Spinal cord (tissue), 10 donors: ENCODE results near the gene AEBP2. TPM values are rescaled to one million over a fixed set of nuclear protein-coding genes. Genes with fewer than 3 reads are reported as not detected.
"Not testable (repeated sequence)": the region's sequence is repeated elsewhere in the genome, so short reads cannot be mapped to it uniquely, and the experiment has no call there.

Experiments
- DNase-seq, 6 donors: peaks; one replicate each; pipeline versions ENCODE4 v3.0.0 to v3.0.0-alpha.2; 2013 to 2015; ENCODE audit warnings: low spot score in 6 of 6, low read depth in 4 of 6
- H3K27ac ChIP-seq: one replicate; pipeline ENCODE4 v1.5.1; 2013; ENCODE audit warnings: low read depth, low read length, control low read depth
- H3K27me3 ChIP-seq: one replicate; pipeline ENCODE4 v1.6.1; 2013; ENCODE audit warnings: low read length; ENCODE audit not compliant: control insufficient read depth, insufficient read depth
- H3K36me3 ChIP-seq: one replicate; pipeline ENCODE4 v1.6.1; 2013; ENCODE audit warnings: low read length; ENCODE audit not compliant: control insufficient read depth, insufficient read depth
- H3K4me1 ChIP-seq: one replicate; pipeline ENCODE4 v1.6.1; 2013; ENCODE audit warnings: low read length; ENCODE audit not compliant: control insufficient read depth, insufficient read depth
- H3K4me3 ChIP-seq: one replicate; pipeline ENCODE4 v1.5.1; 2013; ENCODE audit warnings: low read depth, low read length, control low read depth
- H3K9me3 ChIP-seq: one replicate; pipeline ENCODE4 v1.6.1; 2013; ENCODE audit warnings: low read length; ENCODE audit not compliant: control insufficient read depth, insufficient read depth
- WGBS: methylation state at CpG from one replicate; pipeline ENCODE4 v1.1.5; 2013; ENCODE audit warnings: missing lambda C conversion rate; ENCODE audit not compliant: insufficient coverage; 5-methylcytosine and 5-hydroxymethylcytosine counted together
- polyA plus RNA-seq, 2 donors: library from polyadenylated mRNA; unstranded; fragments of 120-200 nt; gene quantifications; one replicate each; pipeline ENCODE4 v1.2.1, GENCODE V29; 2013; ENCODE audit not compliant: insufficient read length in 2 of 2
- total RNA-seq, 2 donors: library from RNA; depleted of rRNA in 1 of 2; stranded (reverse); fragments of 120-200 nt in 1 of 2; fragments of >200 nt in 1 of 2; gene quantifications; one replicate each; pipeline versions ENCODE4 v1.2.3 to v1.2.4, GENCODE V29; 2013 to 2014
- donor health status: healthy.

The AEBP2 gene
- total and polyA plus RNA-seq, 4 donors: 21.9 to 54.5 (median 30.5) TPM

GRCh38 chr12:19542606-19543005 lies 103.3 kb downstream of the AEBP2 start:
- WGBS: no CpG with 5 or more reads among the region's 4 CpGs
- no peak for DNase-seq

GRCh38 chr12:19544353-19544752 lies 105.1 kb downstream of the AEBP2 start:
- no peaks in the 10 kb centered on the region for H3K36me3 ChIP-seq
- no peak overlapping the region for H3K27ac ChIP-seq
- DNase-seq: no peak

More at GRCh38 chr12:19542606-19543005, 103.3 kb downstream of the AEBP2 start:
- H3K4me3 ChIP-seq: no peak overlapping the region
- no peaks in the 10 kb centered on the region for H3K36me3 ChIP-seq
- no peaks in the 10 kb centered on the region for H3K27me3 ChIP-seq
- H3K9me3 ChIP-seq: no peaks in the 10 kb centered on the region
- H3K27ac ChIP-seq: no peak overlapping the region
- H3K4me1 ChIP-seq: no peaks in the 10 kb centered on the region

GRCh38 chr12:19545301-19545700 lies 106.0 kb downstream of the AEBP2 start:
- H3K4me3 ChIP-seq: no peak overlapping the region
- DNase-seq: no peak
- no peaks in the 10 kb centered on the region for H3K4me1 ChIP-seq
- WGBS: no CpG with 5 or more reads among the region's 4 CpGs
- no peaks in the 10 kb centered on the region for H3K27me3 ChIP-seq
- H3K27ac ChIP-seq: no peak overlapping the region
- no peaks in the 10 kb centered on the region for H3K36me3 ChIP-seq
- no peaks in the 10 kb centered on the region for H3K9me3 ChIP-seq

More at GRCh38 chr12:19544353-19544752, 105.1 kb downstream of the AEBP2 start:
- Histone ChIP-seq H3K4me3 (no peak overlapping the region), H3K27me3 (no peaks in the 10 kb centered on the region), H3K4me1 (no peaks in the 10 kb centered on the region), H3K9me3 (no peaks in the 10 kb centered on the region)

DNA sequence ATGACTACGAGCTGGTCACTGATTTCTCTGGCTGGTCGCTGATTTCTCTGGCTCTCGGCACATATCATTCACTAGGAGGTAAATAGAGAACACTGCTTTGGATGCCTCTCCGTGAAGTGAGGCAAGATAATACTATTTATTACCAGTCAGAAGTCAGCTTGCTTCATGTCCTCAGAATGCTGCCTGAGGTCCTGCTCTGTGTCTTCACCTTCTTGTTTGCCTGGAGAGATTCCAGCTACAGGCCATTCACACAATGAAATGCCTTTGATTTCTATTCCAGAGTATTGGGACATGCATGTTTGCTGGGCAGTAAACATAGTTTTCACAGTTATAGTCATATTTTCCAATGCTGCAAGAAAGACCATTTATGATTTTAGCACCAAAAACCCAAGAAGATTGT lies 106.7 kb downstream of the AEBP2 start:
- no peak overlapping the region for H3K27ac ChIP-seq

DNA sequence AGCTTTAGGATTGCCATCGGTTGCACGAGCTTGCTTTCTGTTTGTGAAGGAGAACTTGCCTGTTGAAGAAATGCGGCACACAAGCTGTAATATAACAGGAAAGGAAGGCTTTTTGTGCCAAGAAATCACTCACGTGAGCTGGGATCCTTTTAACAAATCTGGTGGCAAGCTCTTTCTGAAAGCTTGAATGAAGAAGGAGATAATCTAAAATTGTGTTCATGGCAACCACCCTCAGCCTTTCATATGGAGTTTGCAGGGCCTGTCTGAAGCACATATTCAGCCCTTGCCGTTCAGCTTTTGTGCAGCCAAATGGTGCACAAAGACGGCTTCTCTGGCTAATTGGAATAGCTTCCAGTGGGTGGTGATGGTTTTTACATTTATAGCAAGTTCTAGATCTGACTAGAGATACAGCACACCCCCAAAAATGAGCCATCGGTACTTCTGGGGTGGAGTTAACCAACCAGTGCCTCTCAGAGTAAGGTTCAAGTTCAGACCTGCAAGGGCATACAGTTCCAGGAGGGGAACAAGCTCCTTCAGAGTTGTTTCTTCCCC lies 107.4 kb downstream of the AEBP2 start:
- Histone ChIP-seq H3K9me3 (no peaks in the 10 kb centered on the region), H3K36me3 (no peaks in the 10 kb centered on the region), H3K27me3 (no peaks in the 10 kb centered on the region), H3K4me1 (no peaks in the 10 kb centered on the region), H3K27ac (peak overlapping the region; percentile 62), H3K4me3 (no peak overlapping the region)
- 34% methylated on average over 4 of the region's 7 CpGs for WGBS
- DNase-seq: peak in 3 of 6 donors; percentile 11 to 88 (median 64)

More for the DNA sequence above, 106.7 kb downstream of the AEBP2 start:
- no peaks in the 10 kb centered on the region for H3K27me3 ChIP-seq
- no peaks in the 10 kb centered on the region for H3K9me3 ChIP-seq
- H3K4me1 ChIP-seq: no peaks in the 10 kb centered on the region
- 67% methylated on average over 1 of the region's 4 CpGs for WGBS
- H3K36me3 ChIP-seq: no peaks in the 10 kb centered on the region
- no peak overlapping the region for H3K4me3 ChIP-seq
- peak in 2 of 6 donors; percentile 26 to 42 for DNase-seq

DNA sequence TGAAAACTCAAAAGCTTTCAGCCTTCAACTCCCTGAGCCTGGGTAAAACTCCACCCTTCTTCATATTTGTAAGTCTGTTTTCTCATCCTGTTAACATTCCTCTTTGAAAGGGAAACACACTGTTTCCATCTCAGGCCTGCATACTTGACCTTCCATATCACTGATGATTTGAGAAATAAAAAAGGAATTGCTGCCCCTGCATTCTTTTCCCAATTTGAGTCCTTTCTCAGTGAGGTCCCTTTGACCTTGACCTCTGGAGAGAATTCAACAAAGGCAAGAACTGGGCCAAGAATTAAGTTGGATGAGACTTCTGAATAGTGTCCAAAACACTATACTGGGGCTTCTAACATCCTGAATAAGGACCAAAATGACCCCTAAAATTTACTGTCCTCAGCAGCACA lies 108.0 kb downstream of the AEBP2 start:
- Histone ChIP-seq H3K4me3 (no peak overlapping the region), H3K27ac (peak overlapping the region; percentile 62), H3K9me3 (no peaks in the 10 kb centered on the region), H3K4me1 (no peaks in the 10 kb centered on the region), H3K27me3 (no peaks in the 10 kb centered on the region), H3K36me3 (no peaks in the 10 kb centered on the region)
- DNase-seq: peak in 1 of 6 donors; percentile 74

DNA sequence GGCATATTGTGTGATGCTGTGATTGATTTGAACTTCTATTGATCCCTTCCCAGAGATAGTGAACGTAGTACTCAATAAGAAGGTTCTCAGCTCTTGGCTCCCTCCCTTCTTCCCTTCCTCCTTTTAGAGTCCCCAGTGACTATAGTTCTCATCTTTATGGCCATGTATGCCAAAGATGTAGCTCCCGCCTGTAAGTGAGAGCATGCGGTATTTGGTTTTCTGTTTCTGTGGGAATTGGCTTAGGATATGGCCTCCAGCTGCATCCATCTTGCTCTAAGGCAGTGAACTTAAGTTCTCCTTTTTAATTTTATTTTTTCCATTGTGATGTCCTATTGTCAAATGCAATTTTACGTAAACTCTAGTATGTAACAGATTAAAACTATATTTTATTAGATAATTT lies 109.5 kb downstream of the AEBP2 start:
- H3K4me1 ChIP-seq: no peaks in the 10 kb centered on the region
- DNase-seq: no peak
- H3K27me3 ChIP-seq: no peaks in the 10 kb centered on the region
- no peak overlapping the region for H3K4me3 ChIP-seq
- H3K27ac ChIP-seq: no peak overlapping the region
- H3K9me3 ChIP-seq: no peaks in the 10 kb centered on the region
- WGBS: no CpG with 5 or more reads among the region's 4 CpGs
- H3K36me3 ChIP-seq: no peaks in the 10 kb centered on the region

DNA sequence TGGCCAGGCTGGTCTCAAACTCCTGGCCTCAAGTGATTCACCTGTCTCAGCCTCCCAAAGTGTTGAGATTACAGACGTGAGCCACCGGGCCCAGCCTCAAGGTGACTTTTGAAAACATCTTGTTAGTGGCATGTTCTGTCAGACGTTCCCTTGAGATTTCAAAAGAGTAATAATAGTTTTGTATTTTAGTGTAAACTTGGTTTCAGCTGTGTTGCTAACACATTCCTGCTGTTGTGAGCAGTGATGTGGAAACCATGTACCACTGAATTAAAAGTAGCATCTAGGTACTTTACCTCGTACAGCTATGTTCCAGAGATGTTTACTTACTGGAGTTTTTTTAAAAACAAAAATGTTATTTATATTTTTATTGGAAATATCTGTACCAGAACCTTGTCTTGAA lies 111.3 kb downstream of the AEBP2 start:
- H3K4me1 ChIP-seq: no peaks in the 10 kb centered on the region
- no peak overlapping the region for H3K4me3 ChIP-seq
- H3K9me3 ChIP-seq: no peaks in the 10 kb centered on the region
- DNase-seq: no peak
- H3K27ac ChIP-seq: no peak overlapping the region
- H3K27me3 ChIP-seq: no peaks in the 10 kb centered on the region
- H3K36me3 ChIP-seq: no peaks in the 10 kb centered on the region
- 86% methylated on average over 3 of the region's 4 CpGs for WGBS

DNA sequence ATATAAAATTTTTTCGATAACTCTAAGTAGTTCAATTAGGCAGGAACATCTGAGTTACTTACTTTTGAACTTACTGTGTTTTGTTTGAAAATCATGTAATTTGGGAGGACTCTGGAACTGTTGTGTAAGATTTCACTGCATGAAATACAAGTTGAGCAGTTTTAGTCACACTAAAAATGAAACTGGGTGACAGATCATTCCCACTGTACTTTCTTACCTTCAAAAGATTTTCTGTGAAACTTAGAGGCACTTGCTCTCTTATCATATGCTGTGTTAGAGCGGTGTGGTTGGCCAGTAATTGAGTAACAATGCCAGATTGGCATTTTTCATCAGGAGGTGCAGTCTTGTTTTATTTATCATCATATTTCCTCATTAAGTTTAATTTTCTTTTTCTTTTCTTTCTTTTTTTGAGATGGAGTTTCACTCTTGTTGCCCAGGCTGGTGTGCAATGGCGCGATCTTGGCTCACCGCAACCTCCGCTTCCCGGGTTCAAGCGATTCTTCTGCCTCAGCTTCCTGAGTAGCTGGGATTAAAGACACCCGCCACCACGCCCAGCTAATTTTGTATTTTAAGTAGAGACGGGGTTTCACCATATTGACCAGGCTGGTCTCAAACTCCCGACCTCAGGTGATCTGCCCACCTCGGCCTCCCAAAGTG lies 113.3 kb downstream of the AEBP2 start:
- not testable (repeated sequence) for H3K27ac ChIP-seq, DNase-seq, H3K9me3 ChIP-seq, H3K36me3 ChIP-seq, H3K4me1 ChIP-seq, H3K27me3 ChIP-seq, H3K4me3 ChIP-seq
- WGBS: 87% methylated on average over 3 of the region's 13 CpGs

DNA sequence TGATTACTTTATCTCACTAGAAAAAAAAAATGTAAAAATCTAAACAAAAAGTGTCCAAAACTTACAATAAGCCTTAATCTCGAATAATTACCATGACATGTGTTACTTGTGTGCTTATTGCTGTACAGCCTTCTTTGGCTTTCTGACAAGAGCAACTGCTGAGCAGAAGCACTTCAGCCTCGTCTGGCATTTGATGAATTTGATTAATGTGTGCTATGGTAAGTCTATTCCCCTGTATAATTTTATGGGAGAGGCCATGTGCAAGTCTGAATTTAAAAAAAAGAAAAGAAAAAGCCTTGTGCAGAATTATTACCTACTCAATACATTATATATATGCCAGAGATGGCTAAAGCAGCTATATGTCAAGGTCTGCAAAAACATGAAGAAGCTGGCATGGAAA lies 113.9 kb downstream of the AEBP2 start:
- Histone ChIP-seq H3K4me3 (no peak overlapping the region), H3K9me3 (no peaks in the 10 kb centered on the region), H3K4me1 (no peaks in the 10 kb centered on the region), H3K27ac (no peak overlapping the region), H3K36me3 (no peaks in the 10 kb centered on the region), H3K27me3 (no peaks in the 10 kb centered on the region)
- peak in 2 of 6 donors; percentile 38 to 61 for DNase-seq
- WGBS: no CpG with 5 or more reads among the region's 2 CpGs
